Activated CD8-positive, alpha-beta memory T cell treated with anti-CD3 and anti-CD28 coated beads for 48 hours (primary cell): ENCODE measurements around the gene CD99.
"Not testable (repeated sequence)": the region's sequence is repeated elsewhere in the genome, so short reads cannot be mapped to it uniquely, and the experiment has no call there.

Experiments used
- DNase-seq, 3 experiments: peaks; one replicate each; pipeline ENCODE4 v3.0.0-alpha.2; 2020; ENCODE audit warnings: low read depth in 2 of 3, low spot score in 2 of 3

CD99 gene

DNA sequence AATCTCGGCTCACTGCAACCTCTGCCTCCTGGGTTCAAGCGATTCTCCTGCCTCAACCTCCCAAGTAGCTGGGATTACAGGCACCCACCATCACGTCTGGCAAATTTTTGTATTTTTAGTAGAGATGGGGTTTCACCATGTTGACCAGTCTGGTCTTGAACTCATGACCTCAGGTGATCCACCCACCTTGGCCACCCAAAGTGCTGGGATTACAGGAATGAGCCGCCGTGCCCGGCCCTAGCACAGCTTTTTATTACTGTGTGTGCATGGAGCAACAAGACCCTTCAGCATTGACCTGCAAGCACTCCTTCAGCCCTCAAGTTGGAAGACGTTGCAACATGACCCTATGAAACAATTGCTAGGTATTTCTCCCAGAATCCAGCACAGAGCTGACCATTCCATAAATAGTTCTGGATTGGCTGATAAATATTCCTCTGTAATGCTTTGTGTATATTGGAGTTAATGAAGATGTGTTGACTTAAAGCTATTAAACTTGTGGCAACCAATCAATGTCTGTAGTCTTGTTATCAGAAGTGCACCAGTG, 15.4 kb upstream of the CD99 start:
- not testable (repeated sequence) for DNase-seq

DNA sequence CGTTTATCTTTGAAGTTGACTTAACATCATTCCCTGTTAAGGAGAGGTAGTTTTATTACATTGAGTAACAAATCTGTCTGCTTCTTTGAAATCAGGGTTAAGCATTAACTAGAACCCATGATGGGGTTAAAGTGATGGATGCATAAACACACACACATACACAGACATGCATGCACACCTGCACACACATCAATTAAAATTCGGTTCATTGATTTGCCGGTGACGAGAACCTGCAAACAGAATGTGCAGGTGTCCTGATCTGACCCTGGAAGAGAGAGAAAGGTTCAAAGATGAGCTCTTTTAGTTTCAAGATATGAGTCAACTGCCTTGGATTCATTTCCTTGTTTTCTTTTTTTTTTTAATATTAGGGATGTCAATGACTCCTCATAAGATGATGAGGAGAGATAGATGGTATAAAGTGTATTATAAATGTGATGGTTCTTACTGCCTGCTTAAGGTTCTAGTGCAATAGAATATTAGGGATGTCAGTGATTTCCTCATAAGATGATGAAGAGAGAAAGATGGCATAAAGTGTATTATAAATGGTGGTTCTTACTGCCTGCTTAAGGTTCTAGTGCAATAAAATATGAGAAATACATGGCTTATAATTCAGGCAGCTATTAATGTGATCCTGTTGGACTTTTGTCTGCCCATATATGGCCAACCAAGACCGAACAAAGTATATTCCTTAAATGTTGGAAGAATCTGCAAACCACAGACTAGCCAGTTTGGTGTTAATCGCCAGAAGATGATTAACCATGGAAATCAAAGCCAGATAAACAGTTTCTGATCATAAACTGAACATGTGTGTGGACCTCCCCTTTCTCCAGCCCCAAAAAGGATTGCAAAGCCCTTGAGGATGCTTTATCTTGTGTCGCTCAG, 14.1 kb upstream of the CD99 start:
- DNase-seq: no peak

DNA sequence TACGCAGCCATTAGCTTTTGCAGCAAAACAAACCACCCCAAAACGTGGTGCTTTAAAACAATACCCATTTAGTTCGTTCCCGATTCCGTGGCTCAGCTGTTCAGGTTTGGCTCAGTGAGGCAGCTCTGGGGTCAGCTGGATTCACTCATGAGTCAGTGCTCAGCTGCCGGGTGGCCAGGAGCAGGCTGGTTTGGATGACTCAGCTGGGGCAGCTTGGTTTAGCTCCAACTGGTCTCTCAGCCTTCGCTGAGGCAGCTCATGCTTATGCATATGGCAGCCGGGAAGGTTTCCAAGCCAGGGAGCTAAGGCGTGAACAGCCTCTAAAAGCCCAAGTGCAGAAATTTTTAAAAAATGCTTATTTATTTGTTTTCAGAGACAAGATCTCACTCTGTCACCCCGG, 13.3 kb upstream of the CD99 start:
- no peak for DNase-seq

DNA sequence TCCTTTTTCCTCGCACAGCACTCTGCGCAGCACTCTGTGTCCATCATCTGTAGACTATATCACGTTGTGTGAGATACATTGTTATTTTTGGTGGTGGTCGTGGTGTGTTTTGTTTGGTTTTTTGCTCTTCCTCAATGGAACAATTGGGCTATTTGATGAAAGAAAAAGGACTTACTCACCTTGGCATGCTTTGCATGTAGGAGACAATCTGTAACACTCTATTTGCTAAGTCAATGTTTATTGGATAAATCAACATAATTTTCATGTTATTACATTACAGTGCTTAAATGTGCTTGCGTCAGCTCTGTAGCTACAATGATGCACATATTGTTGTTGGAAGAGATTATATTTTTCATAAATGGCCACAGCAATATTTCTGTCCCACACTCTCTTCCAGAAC, 12.5 kb upstream of the CD99 start:
- no peak for DNase-seq

DNA sequence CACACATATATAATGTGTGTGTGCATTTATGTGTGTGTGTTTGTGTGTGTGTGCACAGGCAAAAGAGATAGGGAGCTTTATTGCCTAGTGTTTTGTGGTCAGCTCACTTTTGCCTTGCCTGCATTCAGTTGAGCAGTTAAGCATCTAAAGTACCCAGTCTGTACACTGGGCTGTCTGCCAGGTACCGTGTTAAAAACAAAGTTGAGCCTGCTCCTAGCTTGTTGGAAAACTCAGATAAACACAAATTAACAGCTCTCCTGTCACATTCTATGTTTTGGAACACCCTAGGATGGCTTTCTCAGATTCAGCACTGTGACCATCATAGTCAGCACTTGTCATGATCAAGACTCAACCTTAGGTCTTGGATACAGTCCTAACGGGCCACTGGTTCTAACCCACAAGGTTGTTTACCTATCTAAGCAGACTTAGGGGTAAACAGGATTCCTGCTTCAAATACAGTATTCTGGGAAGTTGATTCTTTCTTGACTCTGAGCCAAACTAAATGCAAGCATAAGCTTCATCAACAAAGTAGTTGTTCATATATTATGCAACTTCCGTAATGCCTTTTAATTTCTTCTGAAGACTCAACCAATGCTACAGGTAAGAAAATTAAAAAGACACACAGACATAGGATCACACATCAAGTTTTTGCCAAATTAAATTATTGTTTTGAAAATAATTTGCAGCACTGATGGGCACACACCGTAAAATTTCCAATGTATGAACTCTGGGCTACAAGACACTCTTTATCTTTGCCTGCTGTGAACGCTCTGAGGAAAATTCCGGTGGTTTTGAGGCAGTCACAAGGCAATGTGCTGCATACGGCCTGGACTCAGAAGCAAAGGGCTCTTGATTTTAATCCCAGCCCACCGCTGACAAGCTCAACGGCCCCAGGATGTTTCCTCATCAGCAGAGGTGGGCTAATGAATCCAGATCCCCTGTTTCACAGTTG, 11.3 kb upstream of the CD99 start:
- DNase-seq: no peak

GRCh38 chrX:2680486-2681348, 10.4 kb upstream of the CD99 start:
- DNase-seq: no peak

DNA sequence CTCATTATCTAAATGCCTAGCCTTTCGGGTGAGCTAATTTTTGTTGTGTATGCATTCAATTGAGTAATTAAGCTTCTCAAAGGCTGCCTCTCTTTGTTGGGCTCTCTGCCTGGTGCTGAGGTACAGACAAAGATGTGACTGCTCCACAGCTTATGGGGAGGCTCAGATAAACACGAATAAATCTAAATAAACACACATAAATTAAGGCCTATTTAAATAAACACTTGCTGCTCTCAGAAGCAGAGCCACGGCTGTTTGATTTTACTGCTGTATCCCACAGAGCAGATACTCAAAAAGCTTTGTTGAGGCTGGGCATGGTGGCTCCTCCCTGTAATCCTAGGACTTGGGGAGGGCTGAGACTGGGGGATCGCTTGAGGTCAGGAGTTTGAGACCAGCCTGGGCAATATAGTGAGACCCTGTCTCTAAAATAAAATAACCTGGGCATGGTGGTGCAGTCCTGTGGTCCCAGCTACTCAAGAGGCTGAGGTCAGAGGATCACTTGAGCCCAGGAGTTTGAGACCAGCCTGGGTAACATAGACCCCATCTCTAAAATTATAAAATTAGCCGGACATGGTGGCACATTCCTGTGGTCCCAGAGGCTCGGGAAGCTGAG, 8.4 kb upstream of the CD99 start:
- no peak for DNase-seq

- DNase-seq: no peak
Observed at GRCh38 chrX:2684256-2684655, 6.8 kb upstream of the CD99 start.

DNA sequence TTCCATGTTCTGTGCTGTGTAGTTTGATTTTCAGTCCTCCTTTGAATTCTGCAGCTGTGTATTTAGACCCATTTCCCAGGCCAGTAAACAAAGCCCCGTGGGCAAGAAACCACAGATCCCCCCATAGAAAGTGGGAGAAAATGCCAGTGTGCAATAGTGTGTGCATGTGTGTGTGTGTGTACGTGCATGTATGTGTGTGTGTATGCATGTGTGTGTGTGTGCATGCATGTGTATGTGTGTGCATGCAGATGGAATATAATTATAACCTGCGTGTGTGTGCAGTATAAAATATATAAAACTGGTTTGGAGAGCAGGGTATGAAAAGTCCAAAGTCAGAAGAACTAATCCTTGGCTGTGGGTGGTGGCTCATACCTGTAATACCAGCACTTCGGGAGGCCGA, 5.2 kb upstream of the CD99 start:
- DNase-seq: no peak

DNA sequence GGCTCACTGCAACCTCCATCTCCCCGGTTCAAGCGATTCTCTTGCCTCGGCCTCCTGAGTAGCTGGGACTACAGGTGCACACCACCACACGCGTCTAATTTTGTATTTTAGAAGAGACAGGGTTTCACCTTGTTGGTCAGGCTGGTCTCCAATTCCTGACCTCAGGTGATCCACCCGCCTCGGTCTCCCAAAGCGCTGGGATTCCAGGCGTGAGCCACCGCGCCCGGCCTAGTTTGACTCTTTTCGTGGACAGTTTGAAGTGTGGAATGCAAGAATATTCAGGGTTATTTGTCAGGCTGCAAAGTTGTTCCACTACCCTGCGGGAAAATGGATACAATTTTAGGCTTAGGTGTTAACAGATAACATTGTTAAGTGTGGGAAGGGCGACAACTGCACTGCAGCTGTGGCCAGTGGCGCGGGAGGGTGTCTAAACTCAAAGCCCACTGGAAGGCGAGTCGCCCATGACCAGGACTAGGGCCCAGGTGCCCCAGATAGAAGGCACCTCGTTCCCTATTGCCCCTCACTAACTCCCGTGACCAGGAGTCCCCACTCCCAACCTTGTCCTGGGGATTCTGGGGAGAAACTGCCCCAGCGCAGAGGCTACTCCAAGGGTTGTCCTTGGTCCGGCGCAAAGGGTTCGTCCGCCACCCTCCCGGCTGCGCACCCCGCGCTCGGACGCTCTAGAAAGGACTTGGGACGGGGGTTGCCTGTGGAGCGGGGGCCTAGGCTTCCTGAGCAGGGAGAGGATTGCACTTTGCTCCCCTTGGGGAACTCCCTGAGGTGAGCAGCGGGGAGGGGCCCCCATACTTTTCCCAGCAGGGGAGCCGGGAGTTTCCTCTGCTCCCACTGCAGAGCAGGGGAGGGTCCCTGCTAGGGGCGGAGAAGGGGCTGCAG, 1.1 kb upstream of the CD99 start:
- DNase-seq: no peak

DNA sequence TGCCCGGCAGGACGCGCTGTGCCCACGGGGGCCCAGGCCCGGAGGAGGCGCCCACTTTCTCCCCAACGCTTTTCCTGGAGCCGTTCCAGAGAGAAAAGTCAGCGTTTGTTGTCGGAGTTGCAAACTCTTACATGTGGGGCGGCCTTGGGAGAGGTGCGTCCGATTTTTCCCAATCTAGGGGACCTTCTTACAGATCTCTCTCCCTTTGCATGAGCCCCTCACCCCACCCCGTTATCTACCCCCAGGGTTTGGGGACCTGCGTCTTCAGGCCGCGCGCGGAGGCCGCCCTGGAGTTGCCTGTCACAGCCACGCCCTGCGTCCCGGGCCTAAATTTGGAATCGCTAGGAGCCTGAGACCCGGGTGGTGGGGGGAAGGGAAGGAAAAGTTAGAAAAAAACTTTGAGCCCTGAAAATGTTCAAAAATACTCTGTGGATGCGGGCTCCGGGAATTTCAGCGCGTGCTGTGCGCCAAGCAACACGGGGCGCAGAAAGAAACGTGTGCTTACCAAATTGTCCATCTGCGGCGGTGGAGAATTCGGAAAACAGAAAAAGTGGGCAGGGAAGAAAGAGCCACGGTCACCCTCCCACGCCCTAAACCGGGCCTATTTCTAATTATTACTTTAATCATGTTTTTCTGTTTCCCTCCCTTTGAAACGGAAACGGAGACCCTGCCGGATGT, 587 bp downstream of the CD99 start:
- DNase-seq: no peak

GRCh38 chrX:2692221-2693112, 1.4 kb downstream of the CD99 start:
- no peak for DNase-seq

DNA sequence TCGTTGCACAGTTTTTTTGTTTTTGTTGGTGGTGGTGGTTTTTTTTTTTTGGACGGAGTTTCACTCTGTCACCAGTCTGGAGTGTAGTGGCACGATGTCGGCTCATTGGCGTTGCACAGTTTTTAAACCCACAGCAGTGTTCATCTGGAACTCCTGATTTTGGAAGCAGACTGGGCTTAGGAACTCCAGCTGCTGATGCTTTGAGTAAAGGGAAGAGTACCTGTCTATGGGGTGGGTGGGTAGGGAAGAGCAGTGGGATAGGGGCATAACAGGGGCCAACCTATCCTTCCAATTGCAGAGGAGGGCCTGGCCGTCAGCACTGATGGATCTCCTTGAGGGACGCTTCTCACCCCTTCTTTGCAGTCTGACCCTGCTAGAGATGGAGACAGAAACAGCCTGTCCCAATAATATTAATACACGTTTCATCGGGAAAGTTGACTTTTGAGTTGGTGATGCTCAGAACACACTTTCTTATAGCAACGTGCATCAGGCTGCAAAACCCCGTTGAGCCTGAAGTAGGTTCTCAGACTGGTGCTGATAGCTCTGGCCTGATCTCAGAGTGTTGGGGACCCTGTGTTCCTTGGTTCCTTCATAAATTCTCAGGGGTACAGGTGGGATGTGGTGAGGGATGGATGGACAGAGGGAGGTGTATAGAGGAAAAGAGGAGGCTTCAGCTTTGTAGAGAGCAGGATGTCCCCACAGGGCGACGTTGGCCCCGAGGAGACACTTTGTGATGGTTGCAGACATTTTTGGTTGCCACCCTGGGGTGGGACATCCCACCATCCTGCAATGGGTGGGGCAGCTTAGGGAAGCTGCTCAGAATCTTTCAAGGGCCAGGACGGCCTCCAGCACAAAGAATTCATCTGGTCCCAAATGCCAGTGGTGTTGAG, 2.3 kb downstream of the CD99 start:
- DNase-seq: no peak

- no peak for DNase-seq
Observed at GRCh38 chrX:2694914-2695267, 3.8 kb downstream of the CD99 start.

DNA sequence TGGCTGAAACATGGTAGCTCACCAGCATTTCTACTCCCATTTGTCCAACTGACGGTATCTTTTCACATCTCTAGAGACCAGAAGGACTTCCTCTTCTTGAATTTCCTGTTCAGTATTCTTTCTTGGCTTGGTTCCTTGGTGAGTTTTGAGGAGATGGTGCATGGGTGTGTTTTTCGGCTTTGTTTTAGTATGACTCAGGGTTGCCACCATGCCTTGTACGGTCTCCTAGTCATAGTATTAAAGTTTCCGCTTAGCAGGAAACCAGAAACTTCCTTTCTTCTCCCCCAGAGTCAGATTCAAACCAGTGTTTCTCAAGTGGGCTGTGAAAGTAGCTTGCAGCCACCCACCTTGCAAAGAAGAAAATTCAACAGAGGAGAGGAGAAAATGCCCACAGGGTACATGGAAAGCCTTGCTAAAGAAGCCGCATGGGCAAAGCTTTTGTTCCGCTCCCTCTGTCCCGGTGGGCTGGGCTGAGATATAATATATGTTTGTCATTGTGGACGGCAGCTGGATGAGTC, 5.7 kb downstream of the CD99 start:
- DNase-seq: no peak

- no peak for DNase-seq
Observed at GRCh38 chrX:2697306-2697705, 6.2 kb downstream of the CD99 start.
